Measurements from ENCODE around the gene DDX23.

GRCh38 chr12:48882315-48882687, 30.3 kb upstream of the DDX23 start:
- TF ChIP-seq CTCF (conservative IDR thresholded peaks at IDR 0.05; ENCODE audit: low read depth, low read length) = no peak
- no peak for TF ChIP-seq POLR2A (IDR thresholded peaks at IDR 0.05; ENCODE audit: low read depth, low read length)
- no peak for TF ChIP-seq CEBPB (IDR thresholded peaks at IDR 0.05; ENCODE audit: low read depth, low read length)
- TF ChIP-seq RAD21 (IDR thresholded peaks at IDR 0.05; ENCODE audit: low read length) = no peak
- no peak for TF ChIP-seq MXI1 (IDR thresholded peaks at IDR 0.05; ENCODE audit: borderline replicate concordance, low read depth, low read length)
- no peak for TF ChIP-seq USF2 (IDR thresholded peaks at IDR 0.05; ENCODE audit: low read depth, low read length)
- TF ChIP-seq SMC3 (IDR thresholded peaks at IDR 0.05; ENCODE audit: low read depth, low read length) = no peak
- no peak for TF ChIP-seq FOS (IDR thresholded peaks at IDR 0.05; ENCODE audit: low read depth, low read length)
- no peak for TF ChIP-seq MAZ (IDR thresholded peaks at IDR 0.05; ENCODE audit: borderline replicate concordance, low read depth, low read length)
- TF ChIP-seq, protein P1, sequence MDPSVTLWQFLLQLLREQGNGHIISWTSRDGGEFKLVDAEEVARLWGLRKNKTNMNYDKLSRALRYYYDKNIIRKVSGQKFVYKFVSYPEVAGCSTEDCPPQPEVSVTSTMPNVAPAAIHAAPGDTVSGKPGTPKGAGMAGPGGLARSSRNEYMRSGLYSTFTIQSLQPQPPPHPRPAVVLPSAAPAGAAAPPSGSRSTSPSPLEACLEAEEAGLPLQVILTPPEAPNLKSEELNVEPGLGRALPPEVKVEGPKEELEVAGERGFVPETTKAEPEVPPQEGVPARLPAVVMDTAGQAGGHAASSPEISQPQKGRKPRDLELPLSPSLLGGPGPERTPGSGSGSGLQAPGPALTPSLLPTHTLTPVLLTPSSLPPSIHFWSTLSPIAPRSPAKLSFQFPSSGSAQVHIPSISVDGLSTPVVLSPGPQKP (IDR thresholded peaks at IDR 0.05; ENCODE audit: borderline replicate concordance, low read depth, low read length) = no peak
- no peak for TF ChIP-seq MAFK (IDR thresholded peaks at IDR 0.05; ENCODE audit: low read depth, low read length)
- TF ChIP-seq RFX5 (IDR thresholded peaks at IDR 0.05; ENCODE audit: low read depth, low read length) = no peak
- TF ChIP-seq RCOR1 (IDR thresholded peaks at IDR 0.05; ENCODE audit: insufficient replicate concordance, low read length) = no peak
- TF ChIP-seq CHD1 (IDR thresholded peaks at IDR 0.05; ENCODE audit: low read depth, low read length) = no peak
